GM06990 (cell line): ENCODE results near the gene C1RL.
A peak's percentile ranks its signal among the peaks of the same experiment; 100 is the strongest.
"Not testable (repeated sequence)": the region's sequence is repeated elsewhere in the genome, so short reads cannot be mapped to it uniquely, and the experiment has no call there.

Source experiments
- DNase-seq: peaks from one replicate; pipeline ENCODE4 v3.0.0-alpha.2; 2011; ENCODE audit not compliant: insufficient read length; ENCODE audit errors: extremely low read depth
- H3K27me3 ChIP-seq: replicated peaks from 2 replicates; pipeline ENCODE4 v1.6.0; 2011; ENCODE audit warnings: low read length; ENCODE audit not compliant: control insufficient read depth, insufficient read depth
- H3K36me3 ChIP-seq: 2 replicates; pipeline ENCODE4 v1.5.1; 2011; ENCODE audit warnings: low read length; ENCODE audit not compliant: control insufficient read depth, insufficient read depth
- H3K4me3 ChIP-seq: replicated peaks from 2 replicates; pipeline ENCODE4 v1.5.1; 2011; ENCODE audit warnings: low read depth, mild to moderate bottlenecking, control low read depth, low read length
- TF ChIP-seq, protein P1 (sequence below): IDR thresholded peaks from 2 replicates; pipeline ENCODE4 v1.5.1; 2011; ENCODE audit warnings: low read length, control low read depth, mild to moderate bottlenecking, inconsistent platforms; ENCODE audit not compliant: insufficient read depth, poor library complexity, severe bottlenecking

C1RL gene

GRCh38 chr12:7108003-7108795, 815 bp downstream of the C1RL start:
- Histone ChIP-seq H3K4me3 (peak overlapping the region; percentile 93), H3K36me3 (peaks cover 3% of the 10 kb centered on the region), H3K27me3 (no peaks in the 10 kb centered on the region)
- DNase-seq = peak; percentile 88
- TF ChIP-seq, protein P1, sequence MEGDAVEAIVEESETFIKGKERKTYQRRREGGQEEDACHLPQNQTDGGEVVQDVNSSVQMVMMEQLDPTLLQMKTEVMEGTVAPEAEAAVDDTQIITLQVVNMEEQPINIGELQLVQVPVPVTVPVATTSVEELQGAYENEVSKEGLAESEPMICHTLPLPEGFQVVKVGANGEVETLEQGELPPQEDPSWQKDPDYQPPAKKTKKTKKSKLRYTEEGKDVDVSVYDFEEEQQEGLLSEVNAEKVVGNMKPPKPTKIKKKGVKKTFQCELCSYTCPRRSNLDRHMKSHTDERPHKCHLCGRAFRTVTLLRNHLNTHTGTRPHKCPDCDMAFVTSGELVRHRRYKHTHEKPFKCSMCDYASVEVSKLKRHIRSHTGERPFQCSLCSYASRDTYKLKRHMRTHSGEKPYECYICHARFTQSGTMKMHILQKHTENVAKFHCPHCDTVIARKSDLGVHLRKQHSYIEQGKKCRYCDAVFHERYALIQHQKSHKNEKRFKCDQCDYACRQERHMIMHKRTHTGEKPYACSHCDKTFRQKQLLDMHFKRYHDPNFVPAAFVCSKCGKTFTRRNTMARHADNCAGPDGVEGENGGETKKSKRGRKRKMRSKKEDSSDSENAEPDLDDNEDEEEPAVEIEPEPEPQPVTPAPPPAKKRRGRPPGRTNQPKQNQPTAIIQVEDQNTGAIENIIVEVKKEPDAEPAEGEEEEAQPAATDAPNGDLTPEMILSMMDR = no peak

DNA sequence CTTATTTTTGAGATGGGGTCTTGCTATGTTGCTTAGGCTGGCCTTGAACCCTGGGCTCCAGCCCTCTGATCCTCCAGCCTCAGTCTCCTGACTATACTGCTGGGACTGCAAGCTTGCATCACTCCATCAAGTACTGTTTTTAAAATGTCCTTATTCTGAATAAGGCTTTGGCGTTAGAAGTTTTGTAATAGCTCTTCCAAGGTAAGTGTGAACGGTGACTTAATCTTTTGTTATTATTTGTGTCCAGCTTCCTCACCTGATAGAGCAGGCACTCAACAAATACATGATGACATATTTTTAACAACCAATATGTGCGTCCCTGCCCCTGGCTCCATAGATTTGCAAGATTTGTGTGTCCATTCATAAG, 1.4 kb downstream of the C1RL start:
- DNase-seq = no peak
- TF ChIP-seq, protein P1 = no peak
- Histone ChIP-seq H3K27me3 (no peaks in the 10 kb centered on the region), H3K4me3 (peak overlapping the region; percentile 93), H3K36me3 (peaks cover 3% of the 10 kb centered on the region)

DNA sequence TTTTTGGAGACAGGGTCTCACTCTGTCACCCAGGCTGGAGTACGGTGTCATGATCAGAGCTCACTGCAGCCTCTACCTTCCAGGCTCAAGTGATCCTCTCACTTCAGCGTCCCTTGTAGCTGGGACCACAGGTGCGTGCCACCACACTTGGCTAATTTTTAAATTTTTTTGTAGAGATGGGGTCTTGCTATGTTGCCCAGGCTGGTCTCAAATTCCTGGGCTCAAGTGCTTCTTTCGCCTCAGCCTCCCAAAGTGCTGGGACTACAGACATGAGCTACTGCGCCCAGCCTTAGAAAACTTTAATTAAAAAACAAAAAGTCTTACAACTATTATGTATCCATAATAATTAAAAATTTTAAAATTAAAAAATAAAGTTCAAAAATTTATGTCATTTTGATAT, 1.8 kb downstream of the C1RL start:
- not testable (repeated sequence) for H3K36me3 ChIP-seq, H3K27me3 ChIP-seq, H3K4me3 ChIP-seq, DNase-seq

DNA sequence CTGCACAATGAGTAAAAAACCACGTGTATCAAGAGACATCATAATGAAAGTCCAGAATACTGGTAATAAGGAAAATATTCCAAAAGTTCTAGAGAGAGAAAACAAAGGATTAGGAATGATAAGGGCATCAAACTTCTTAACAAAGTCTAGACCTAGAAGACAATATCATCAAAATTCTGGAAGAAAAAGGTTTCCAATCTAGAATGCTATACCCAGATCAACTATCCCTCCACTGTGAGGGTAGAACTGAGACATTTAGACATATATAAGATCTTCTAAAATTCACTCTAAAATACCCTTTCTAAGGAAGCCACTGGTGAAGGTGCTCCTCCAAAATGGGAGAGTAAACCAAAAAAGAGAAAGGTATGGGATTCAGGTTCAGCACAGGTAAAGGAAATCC, 2.9 kb downstream of the C1RL start:
- no peak overlapping the region for H3K4me3 ChIP-seq
- H3K36me3 ChIP-seq = peaks cover 6% of the 10 kb centered on the region
- no peaks in the 10 kb centered on the region for H3K27me3 ChIP-seq
- DNase-seq = no peak
- TF ChIP-seq, protein P1 = no peak

- TF ChIP-seq, protein P1 = no peak
- no peaks in the 10 kb centered on the region for H3K27me3 ChIP-seq
- H3K4me3 ChIP-seq = no peak overlapping the region
- H3K36me3 ChIP-seq = peaks cover 3% of the 10 kb centered on the region
- no peak for DNase-seq
Measured at GRCh38 chr12:7103837-7104584, 5.0 kb downstream of the C1RL start.

DNA sequence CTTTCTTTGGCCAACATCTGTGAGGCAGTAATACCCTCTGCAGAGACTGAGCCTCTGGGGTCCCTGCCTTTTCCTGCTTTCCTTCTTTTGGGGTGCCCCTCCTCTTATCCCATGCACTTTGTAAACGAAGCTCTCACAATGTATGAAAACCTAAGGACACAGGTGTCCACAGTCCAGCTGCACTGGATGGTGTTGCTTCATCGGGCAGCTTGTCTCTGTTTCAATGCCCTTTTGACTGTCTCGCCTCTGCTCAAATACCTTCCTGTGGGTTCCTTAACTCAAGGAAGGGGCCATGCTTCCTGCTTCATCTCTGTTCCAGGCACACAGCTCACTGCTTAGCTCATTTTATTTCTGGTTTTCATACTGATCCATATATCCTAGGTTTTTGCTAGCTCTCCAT, 6.4 kb downstream of the C1RL start:
- H3K4me3 ChIP-seq = no peak overlapping the region
- no peak for DNase-seq
- TF ChIP-seq, protein P1 = no peak
- H3K27me3 ChIP-seq = no peaks in the 10 kb centered on the region
- H3K36me3 ChIP-seq = peaks cover 3% of the 10 kb centered on the region
